COLO829 (cell line): ENCODE data around the gene CDPF1.
"Not testable (repeated sequence)": the region's sequence is repeated elsewhere in the genome, so short reads cannot be mapped to it uniquely, and the experiment has no call there.

Experiments used
- DNase-seq: peaks from one replicate; pipeline ENCODE4 v3.0.0; 2012; ENCODE audit warnings: low spot score

The CDPF1 gene

GRCh38 chr22:46224898-46225290 is 25.2 kb downstream of the CDPF1 start:
- DNase-seq, result no peak

GRCh38 chr22:46224044-46224897 is 25.8 kb downstream of the CDPF1 start:
- no peak for DNase-seq

GRCh38 chr22:46220921-46221320 is 29.2 kb downstream of the CDPF1 start:
- DNase-seq, result no peak

- DNase-seq, result no peak
Measured at GRCh38 chr22:46219636-46220035, 30.5 kb downstream of the CDPF1 start.

- no peak for DNase-seq
Measured at GRCh38 chr22:46214616-46215015, 35.5 kb downstream of the CDPF1 start.

GRCh38 chr22:46214149-46214548 is 35.9 kb downstream of the CDPF1 start:
- DNase-seq, result no peak

- no peak for DNase-seq
Measured at GRCh38 chr22:46213052-46213451, 37.0 kb downstream of the CDPF1 start.

GRCh38 chr22:46212195-46212594 is 37.9 kb downstream of the CDPF1 start:
- DNase-seq, result no peak

GRCh38 chr22:46209262-46209661 is 40.8 kb downstream of the CDPF1 start:
- DNase-seq, result no peak

GRCh38 chr22:46203601-46203980 is 46.5 kb downstream of the CDPF1 start:
- no peak for DNase-seq

- no peak for DNase-seq
Measured at GRCh38 chr22:46202897-46203600, 47.0 kb downstream of the CDPF1 start.

- DNase-seq, result peak; percentile 34
Measured at GRCh38 chr22:46201059-46201757, 48.9 kb downstream of the CDPF1 start.

- DNase-seq, result not testable (repeated sequence)
Measured at GRCh38 chr22:46198806-46199205, 51.3 kb downstream of the CDPF1 start.

- no peak for DNase-seq
Measured at GRCh38 chr22:46198274-46198673, 51.8 kb downstream of the CDPF1 start.

- DNase-seq, result no peak
Measured at GRCh38 chr22:46196278-46196677, 53.8 kb downstream of the CDPF1 start.

- DNase-seq, result no peak
Measured at GRCh38 chr22:46195487-46196165, 54.5 kb downstream of the CDPF1 start.
